T follicular helper cell (primary cell): ENCODE measurements around the gene FBLN1.
A peak's percentile ranks its signal among the peaks of the same experiment; 100 is the strongest.

ENCODE experiments used
- DNase-seq: peaks from one replicate; pipeline ENCODE4 v3.0.0-alpha.2; 2020; ENCODE audit warnings: low read depth

FBLN1 gene

DNA sequence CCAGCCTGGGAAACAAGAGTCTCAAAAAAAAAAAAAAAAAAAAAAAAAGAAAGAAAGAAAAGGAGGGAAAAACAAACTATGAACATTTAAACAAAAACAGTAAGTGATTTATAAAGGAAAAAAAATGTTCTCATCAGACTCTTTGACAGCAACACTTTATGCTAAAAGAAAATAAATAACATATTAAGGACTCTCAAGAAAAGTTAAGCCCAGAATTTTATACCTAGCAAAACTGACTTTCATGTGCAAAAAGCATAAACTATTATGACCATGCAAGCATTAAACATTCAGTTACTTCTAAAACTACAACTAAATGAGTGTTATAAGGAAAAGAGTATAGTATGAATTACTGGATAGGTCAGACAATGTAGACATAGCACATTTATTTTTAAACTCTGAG lies 68.4 kb downstream of the FBLN1 start:
- DNase-seq: no peak

DNA sequence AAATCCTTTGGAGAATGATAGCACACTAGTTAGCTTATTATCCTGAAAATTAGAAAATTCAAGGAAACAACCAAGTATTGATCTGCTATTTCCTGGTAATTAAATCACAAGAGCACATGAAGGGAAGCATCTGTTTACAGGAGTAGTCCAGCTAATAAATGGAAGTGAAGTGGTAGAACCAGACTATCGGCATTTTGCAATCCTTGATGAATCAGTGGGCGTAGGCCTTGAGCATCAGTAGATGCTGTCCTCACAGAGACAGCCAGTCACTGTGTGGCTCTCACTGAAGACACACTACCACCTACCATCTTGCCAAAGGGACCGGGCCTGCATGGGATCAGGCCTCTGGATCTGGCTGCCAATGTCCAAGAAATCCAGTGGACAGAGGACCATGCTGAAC lies 69.8 kb downstream of the FBLN1 start:
- DNase-seq: no peak

DNA sequence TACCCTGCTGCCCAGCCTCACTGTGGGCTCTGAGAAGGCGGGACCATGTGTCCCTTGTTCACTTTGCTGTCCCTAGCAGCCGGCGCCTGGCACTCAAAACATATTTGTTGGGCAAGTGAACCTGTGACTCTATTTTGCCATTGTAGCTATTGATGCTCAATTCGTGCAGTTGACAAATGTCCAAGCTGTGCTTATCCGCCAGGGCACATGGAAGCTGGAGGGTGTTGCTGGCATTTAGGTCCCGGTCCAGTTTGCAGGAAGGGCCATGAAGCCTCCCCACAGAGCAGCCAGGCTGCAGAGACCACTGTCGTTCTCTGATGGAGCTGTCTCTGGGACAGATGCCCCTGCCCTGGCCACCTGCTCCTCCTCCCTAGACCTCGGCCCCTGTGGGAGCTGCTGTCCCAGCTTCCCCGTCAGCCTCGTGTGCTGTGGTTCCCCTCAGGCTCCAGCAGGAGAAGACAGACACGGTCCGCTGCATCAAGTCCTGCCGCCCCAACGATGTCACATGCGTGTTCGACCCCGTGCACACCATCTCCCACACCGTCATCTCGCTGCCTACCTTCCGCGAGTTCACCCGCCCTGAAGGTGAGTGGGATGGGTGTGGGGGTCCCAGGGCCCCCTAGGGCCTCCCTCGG lies 71.5 kb downstream of the FBLN1 start:
- no peak for DNase-seq

DNA sequence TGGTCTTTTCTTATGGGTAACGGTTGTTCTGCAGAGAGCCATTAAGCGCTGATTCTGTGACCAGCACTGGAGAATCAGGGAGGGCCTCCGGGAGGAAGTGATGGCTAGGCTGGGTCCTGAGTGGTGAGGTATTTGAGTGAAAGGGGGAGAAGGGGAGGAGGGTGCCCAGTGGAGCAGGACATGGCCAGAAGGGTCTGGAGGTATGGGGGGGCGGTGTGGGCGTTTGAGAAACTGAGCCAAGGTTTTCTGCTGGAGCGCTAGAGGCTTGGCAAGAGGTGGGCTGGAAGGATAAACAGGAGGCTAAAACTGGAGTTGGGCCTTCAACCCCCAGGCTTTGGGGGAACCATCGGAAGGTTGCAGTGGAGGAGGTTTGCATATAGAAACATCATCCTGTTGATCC lies 72.5 kb downstream of the FBLN1 start:
- DNase-seq: no peak

DNA sequence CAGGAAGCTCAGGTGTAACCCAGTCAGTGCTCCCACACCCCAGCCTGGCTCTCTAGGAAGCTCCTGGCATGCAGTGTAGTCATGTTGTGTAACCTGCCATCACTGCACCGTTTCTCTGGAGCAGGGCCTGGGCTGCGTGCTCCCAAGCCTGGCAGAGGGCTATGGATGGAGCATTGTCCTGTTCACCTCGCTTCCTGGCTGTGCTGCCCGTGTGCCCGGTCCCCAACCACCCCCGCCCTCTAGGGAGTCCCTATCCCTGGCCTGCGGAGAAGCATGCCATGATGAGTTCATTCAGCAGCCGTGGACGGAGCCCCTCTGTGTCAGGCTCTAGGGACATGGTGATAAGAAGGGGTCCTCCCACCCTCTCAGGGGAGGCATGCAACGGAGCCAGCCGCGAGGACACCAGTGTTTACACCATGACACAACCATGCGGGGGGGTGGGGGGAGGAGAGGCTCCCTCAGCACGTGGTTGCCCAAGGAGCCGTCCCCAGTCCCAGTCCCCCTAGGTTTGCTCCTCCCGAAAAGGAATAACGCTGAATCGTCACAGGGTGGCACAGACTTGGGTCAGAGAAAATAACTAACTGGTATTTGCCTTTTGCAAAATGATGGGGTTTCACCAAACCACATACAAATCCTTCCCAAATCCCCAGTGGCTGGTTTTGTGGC lies 73.1 kb downstream of the FBLN1 start:
- DNase-seq: no peak

- no peak for DNase-seq
Measured at GRCh38 chr22:45576273-45576625, 73.6 kb downstream of the FBLN1 start.

DNA sequence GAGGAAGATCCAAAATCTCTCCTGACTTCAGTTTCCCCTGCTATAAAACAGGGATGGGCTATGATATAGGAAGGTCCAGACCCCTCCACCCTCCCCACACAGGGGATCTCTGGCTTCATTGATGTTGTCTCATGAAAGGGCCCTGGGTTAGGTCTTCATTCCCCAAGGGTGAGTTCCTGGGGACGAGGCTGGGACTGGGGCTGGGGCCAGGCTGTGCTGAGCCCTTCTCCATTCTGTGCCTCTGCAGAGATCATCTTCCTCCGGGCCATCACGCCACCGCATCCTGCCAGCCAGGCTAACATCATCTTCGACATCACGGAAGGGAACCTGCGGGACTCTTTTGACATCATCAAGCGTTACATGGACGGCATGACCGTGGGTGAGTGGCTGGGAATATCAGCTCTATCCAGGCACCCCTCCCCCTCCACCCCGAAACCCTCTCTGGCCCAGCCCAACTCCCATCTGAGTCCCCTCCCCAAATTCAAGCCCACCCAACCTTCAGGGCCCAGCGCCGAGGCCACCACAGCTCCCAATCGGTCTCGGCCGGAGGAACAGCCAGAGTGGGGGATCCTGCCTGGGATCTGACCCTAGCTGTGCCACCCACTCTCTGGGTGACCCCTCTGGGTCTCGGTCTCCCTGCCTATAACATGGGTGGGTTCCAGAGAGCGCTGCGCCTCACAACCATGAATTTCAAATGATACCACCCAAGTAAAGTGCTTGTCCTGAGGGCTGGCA lies 74.2 kb downstream of the FBLN1 start:
- no peak for DNase-seq

GRCh38 chr22:45577746-45578523 lies 75.3 kb downstream of the FBLN1 start:
- peak; percentile 57 for DNase-seq

DNA sequence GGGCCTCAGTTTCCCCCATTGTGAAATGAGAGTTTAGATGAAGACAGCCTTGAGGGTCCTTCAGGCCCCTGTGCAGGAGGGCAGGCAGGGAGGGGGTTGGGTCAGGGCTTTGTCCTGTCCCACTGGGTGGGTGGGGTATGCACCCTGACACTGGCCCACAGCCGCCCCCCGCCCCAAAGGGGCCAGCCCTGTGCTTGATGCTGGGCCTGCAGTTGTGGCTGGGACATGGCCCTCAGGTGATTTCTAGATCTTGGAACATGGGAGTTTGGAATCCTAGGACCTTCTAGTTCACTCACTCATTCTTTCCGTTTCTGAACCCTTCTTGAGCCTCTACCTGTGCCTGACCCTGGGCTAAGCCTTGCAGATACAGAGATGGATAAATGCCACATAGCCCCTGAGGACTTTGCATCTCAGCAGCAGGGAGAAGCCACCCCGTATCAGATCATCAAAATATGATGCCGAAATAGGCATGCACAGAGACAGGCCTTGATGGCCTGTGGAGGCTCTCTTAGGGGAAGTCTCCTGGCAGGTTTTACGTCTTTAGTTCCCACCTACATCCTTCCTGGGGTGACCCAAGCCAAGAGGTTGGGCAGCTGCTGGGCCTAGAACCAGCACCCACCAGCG lies 76.0 kb downstream of the FBLN1 start:
- DNase-seq: no peak

- DNase-seq: no peak
Measured at GRCh38 chr22:45579306-45579705, 76.6 kb downstream of the FBLN1 start.

- DNase-seq: no peak
Measured at GRCh38 chr22:45579806-45580725, 77.4 kb downstream of the FBLN1 start.

DNA sequence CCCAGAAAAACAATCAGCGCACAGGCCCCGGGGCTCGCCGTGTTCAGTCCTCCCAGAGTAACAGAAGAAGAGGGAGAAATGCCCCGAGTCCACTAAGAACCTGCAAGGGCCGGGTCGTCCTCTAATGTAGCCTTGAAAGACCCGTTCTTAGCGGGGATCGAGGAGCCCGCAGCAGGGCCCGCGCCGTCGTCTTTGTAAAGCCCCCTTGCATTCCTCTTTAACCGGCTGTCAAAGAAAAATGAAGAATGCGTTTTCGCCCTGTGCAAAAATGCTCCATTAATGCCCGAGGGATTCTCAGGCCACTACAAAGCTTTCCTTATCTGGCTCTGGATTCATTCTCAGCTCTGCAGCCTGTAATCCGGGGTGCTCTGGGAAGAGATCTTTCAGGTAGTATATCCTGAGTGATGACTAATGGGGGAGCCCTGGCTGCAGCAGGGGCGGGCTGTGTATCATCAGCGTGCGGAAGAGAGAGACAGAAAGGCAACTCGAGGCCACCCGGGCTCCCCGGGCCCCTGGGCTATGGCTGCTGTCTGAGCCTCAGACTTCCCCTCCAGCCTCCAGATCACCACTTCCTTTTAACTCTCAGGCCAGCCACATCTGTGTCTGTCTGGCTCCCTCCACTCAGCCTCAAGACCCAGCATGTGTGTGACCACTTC lies 78.2 kb downstream of the FBLN1 start:
- DNase-seq: no peak

- no peak for DNase-seq
Measured at GRCh38 chr22:45581549-45582080, 78.9 kb downstream of the FBLN1 start.

GRCh38 chr22:45582236-45582954 lies 79.7 kb downstream of the FBLN1 start:
- no peak for DNase-seq

GRCh38 chr22:45582955-45583320 lies 80.3 kb downstream of the FBLN1 start:
- no peak for DNase-seq

- no peak for DNase-seq
Measured at GRCh38 chr22:45583504-45583903, 80.8 kb downstream of the FBLN1 start.

DNA sequence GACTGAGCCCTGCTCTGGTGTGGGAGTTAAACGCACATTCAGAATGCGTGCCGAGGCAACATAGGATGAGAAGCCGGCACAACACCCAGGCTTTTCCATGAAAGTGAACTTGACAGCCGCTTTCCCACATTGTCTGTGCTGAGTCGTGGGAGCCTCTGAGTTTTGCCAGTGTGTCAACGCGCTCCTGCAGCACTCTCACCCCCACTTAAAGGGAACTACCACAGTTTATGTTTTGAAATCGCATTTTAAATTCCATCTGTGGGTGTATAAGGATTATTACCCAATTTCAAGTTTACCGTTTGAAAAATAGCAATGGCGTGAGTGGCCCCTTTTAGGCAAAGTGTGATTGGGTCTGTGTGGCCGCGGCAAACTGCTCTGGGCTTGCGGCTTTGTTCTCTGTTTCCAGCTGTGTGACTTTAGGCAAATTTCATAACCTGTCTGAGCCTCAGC lies 81.5 kb downstream of the FBLN1 start:
- DNase-seq: no peak

- no peak for DNase-seq
Measured at GRCh38 chr22:45584621-45585436, 82.1 kb downstream of the FBLN1 start.

DNA sequence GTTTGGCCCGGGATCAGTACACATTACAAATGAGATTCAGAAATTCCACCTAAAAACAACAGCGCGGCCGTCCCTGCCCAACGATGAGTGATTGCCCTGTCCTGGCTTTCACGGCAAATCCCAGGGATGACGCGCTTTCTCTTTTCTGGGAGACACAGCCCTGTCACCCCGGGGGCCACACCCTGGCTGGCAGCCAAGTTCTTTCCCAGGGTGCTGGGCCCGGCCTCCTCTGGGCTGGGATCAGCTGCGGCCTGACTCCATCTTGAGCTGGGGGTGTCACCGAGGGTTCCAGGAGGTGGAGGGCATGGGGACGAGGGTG lies 82.7 kb downstream of the FBLN1 start:
- no peak for DNase-seq
